WERI-Rb-1 (cell line): ENCODE data around the gene MRPS18B.

Experiments used
- DNase-seq: peaks from one replicate; pipeline ENCODE4 v3.0.0-alpha.2; 2020
- H3K27ac ChIP-seq: fragments of 250-450 bp; sonication (Bioruptor Pico); 2 replicates; pipeline ENCODE4 v1.5.1; 2020; ENCODE audit warnings: mild to moderate bottlenecking, moderate library complexity
- H3K27me3 ChIP-seq: fragments of 250-450 bp; sonication (Bioruptor Pico); 2 replicates; pipeline ENCODE4 v1.5.1; 2021; ENCODE audit warnings: mild to moderate bottlenecking, low read depth, moderate library complexity; ENCODE audit not compliant: insufficient read depth, severe bottlenecking
- H3K36me3 ChIP-seq: fragments of 250-450 bp; sonication (Bioruptor Pico); 2 replicates; pipeline ENCODE4 v1.5.1; 2020; ENCODE audit warnings: mild to moderate bottlenecking, moderate library complexity
- H3K4me3 ChIP-seq: 2 replicates; pipeline ENCODE4 v1.5.1; 2011; ENCODE audit warnings: low read depth, mild to moderate bottlenecking, control low read depth, low read length
- H3K9me3 ChIP-seq: fragments of 250-450 bp; sonication (Bioruptor Pico); 2 replicates; pipeline ENCODE4 v1.5.1; 2021; ENCODE audit warnings: mild to moderate bottlenecking, moderate library complexity; ENCODE audit not compliant: severe bottlenecking
- TF ChIP-seq, protein P1 (sequence below): IDR thresholded peaks from 2 replicates; pipeline ENCODE4 v1.5.1; 2011; ENCODE audit warnings: low read depth, mild to moderate bottlenecking, control low read depth, inconsistent platforms, low read length

Gene MRPS18B

DNA sequence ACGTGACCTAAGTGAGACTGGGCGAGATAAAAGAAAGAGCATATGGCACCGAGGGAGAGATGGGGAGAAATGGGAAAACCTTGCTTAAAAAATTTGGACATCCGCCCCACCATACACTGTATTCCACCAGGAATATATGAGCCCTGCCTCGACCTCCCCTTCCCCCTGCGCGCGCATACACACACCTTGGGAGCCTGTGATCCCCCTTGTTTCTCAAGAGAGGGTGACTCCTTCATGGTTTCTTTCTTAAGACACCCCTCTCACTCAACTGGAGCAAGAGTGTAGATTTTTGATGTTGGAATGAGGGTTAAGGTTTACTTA lies 45.9 kb upstream of the MRPS18B start:
- Histone ChIP-seq H3K27ac (peak overlapping the region; percentile 95), H3K36me3 (peaks cover 48% of the 10 kb centered on the region), H3K4me3 (peak overlapping the region; percentile 73), H3K27me3 (no peaks in the 10 kb centered on the region), H3K9me3 (no peaks in the 10 kb centered on the region)
- TF ChIP-seq, protein P1, sequence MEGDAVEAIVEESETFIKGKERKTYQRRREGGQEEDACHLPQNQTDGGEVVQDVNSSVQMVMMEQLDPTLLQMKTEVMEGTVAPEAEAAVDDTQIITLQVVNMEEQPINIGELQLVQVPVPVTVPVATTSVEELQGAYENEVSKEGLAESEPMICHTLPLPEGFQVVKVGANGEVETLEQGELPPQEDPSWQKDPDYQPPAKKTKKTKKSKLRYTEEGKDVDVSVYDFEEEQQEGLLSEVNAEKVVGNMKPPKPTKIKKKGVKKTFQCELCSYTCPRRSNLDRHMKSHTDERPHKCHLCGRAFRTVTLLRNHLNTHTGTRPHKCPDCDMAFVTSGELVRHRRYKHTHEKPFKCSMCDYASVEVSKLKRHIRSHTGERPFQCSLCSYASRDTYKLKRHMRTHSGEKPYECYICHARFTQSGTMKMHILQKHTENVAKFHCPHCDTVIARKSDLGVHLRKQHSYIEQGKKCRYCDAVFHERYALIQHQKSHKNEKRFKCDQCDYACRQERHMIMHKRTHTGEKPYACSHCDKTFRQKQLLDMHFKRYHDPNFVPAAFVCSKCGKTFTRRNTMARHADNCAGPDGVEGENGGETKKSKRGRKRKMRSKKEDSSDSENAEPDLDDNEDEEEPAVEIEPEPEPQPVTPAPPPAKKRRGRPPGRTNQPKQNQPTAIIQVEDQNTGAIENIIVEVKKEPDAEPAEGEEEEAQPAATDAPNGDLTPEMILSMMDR: no peak
- no peak for DNase-seq

DNA sequence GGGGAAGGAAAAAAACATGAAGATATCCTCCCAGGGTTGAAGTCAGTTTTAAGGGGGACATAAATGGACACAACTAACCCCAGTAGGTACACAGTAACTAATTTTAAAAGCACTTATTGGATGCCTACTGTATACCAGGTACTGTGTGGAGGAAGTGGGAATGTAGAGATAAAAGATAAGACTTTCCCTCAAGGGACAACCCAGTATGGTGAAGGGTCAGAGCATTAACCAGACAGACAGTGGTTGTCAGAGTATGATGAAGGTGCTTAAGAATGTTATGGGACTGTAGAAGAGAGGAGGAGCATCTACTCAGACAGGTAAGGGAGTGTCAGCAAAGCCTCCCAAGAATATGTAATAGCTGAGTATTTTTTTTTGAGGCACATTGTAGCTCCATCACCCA lies 45.5 kb upstream of the MRPS18B start:
- DNase-seq: no peak
- Histone ChIP-seq H3K4me3 (peak overlapping the region; percentile 73), H3K36me3 (peaks cover 52% of the 10 kb centered on the region), H3K27ac (peak overlapping the region; percentile 95), H3K9me3 (no peaks in the 10 kb centered on the region), H3K27me3 (no peaks in the 10 kb centered on the region)
- TF ChIP-seq, protein P1: no peak

DNA sequence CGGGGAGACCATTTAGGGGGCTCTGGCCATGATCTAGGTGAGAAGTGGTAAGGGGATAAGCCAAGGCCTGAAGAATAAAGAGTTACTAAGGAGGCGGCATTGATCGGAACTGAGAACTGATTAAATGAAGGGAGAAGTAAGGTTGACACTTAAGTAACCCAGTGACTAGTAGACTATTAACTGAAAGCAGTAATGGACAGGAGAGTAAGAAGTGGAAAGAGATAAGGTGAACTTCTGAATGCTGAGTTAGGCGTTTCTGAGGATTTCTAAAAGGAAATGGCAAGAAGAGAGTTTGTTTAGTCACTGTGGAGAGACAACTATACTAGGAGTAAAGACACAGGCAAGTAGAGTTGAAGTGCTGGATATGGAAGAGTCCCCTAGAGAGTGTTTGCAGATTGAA lies 44.5 kb upstream of the MRPS18B start:
- DNase-seq: no peak
- Histone ChIP-seq H3K27ac (no peak overlapping the region), H3K9me3 (no peaks in the 10 kb centered on the region), H3K36me3 (peaks cover 62% of the 10 kb centered on the region), H3K27me3 (no peaks in the 10 kb centered on the region), H3K4me3 (no peak overlapping the region)
- TF ChIP-seq, protein P1: no peak

DNA sequence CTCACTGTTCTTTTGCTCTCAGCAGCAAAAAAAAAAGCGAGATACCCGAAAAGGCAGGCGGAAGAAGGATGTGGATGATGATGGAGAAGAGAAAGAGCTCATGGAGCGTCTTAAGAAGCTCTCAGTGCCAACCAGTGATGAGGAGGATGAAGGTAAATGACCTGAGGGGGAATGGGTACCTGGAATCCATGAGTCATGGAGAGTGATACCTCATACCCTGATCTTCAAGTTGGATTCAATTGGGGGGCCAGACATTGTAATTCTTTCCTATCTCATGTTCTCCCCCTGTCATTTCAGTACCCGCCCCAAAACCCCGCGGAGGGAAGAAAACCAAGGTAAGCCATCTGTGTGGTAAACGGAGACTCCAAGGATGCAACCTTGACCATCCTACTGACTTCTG lies 39.6 kb upstream of the MRPS18B start:
- H3K36me3 ChIP-seq: peaks cover 98% of the 10 kb centered on the region
- H3K27me3 ChIP-seq: no peaks in the 10 kb centered on the region
- no peak overlapping the region for H3K27ac ChIP-seq
- no peak overlapping the region for H3K4me3 ChIP-seq
- TF ChIP-seq, protein P1: no peak
- no peaks in the 10 kb centered on the region for H3K9me3 ChIP-seq
- DNase-seq: no peak

DNA sequence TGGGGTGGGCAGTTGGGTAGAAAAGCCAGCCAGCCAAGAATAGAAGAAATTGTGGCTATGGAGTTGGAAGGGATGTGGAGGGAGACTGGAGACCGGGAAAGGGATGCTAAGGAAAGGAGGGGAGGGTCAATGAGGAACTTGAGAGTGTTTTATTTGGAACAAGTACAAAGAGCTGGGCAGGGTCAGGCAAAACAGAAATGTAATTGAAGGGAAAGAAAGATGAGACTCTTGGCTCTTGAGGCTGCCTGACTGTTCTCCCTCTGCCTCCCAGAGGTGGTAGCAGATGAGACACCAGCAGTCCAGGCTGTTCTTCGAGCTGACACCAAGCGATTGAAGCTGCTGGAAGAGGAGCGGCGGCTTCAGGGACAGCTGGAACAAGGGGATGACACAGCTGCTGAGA lies 33.7 kb upstream of the MRPS18B start:
- DNase-seq: no peak
- peaks cover 99% of the 10 kb centered on the region for H3K36me3 ChIP-seq
- no peaks in the 10 kb centered on the region for H3K27me3 ChIP-seq
- no peaks in the 10 kb centered on the region for H3K9me3 ChIP-seq
- TF ChIP-seq, protein P1: no peak
- no peak overlapping the region for H3K4me3 ChIP-seq
- H3K27ac ChIP-seq: no peak overlapping the region

DNA sequence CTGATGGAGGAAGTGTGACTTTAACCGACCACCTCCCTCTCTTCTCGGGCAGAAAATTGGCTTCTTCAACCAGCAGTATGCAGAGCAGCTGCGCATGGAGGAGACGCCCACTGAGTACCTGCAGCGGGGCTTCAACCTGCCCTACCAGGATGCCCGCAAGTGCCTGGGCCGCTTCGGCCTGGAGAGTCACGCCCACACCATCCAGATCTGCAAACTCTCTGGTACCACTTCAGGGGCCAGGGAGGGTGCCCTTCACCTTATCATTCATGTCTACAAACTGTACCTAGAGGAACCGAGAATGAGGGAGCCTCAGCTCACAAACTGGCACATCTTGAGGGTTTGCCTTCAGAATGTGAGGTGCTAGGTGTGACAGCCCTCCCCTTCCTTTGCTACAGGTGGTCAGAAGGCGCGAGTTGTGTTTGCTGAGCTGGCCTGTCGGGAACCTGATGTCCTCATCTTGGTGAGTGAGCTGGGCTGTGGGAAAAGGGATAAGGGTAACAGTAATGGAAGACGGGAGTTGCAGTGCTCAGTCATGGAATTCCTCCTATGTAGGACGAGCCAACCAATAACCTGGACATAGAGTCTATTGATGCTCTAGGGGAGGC lies 27.8 kb upstream of the MRPS18B start:
- TF ChIP-seq, protein P1: no peak
- Histone ChIP-seq H3K4me3 (no peak overlapping the region), H3K27ac (no peak overlapping the region), H3K27me3 (no peaks in the 10 kb centered on the region), H3K36me3 (peaks cover 96% of the 10 kb centered on the region), H3K9me3 (no peaks in the 10 kb centered on the region)
- DNase-seq: no peak
